ENCODE data around the gene GAREM1. TPM values are rescaled to one million over a fixed set of nuclear protein-coding genes. Genes with fewer than 3 reads are reported as not detected.

Gene GAREM1
- total and polyA plus RNA-seq, 7 experiments from 2014 or later, result 0.06 to 1.0 (median 0.43) TPM; not detected in 2

DNA sequence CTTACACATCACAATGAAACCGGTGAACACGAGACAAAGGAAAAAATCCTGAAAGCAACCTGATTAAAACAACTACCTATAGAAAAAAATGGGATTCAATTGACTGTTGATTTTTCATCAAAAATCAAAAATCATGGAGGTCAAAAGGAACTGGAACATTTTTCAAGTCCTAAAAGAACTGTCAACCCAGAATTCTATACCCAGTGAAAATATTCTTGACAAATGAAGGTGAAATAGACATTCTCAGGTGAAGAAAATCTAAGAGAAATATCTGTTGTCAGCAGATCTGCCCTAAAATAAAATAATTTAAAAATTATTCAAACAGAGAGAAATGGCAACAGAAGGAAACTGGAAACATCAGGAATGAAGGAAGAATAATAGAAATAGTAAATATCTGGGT lies 38.9 kb downstream of the GAREM1 start:
- H3K27ac Mint-ChIP-seq, result no peak overlapping the region

DNA sequence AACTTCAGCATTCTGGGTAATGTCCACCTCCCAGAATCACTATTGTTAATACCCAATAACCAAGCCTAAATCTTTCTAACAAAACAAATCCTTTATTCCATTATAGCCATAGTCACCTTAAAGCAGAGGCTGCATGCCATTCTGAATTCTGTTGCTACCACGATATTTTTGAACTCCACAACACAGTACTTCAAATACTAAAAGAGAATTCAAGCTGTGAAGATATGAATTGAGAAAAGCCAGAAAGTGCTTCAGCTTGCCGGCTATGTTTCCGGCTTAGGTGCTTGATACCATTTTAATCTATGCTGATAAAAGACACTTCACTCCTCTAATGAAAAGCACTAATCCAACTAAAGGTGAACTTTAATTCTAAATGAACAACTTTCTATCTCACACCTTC lies 41.3 kb downstream of the GAREM1 start:
- no peak overlapping the region for H3K4me3 ChIP-seq (ENCODE audit: low read length)
- intact Hi-C loops (cut with micrococcal nuclease), result no loop called here
- no peaks in the 10 kb centered on the region for H3K36me3 ChIP-seq (ENCODE audit: control insufficient read depth in 2 of 3, insufficient read depth in 3 of 3, low read length in 3 of 3)
- no peaks in the 10 kb centered on the region for H3K4me1 ChIP-seq (ENCODE audit: control insufficient read depth in 2 of 2, insufficient read depth in 2 of 2, low read length in 2 of 2)
- peaks cover 5 to 55% (median 28%) of the 10 kb centered on the region in 5 donors for H3K27me3 Mint-ChIP-seq
- no peak overlapping the region for H3K4me3 Mint-ChIP-seq
- H3K4me1 Mint-ChIP-seq, result no peaks in the 10 kb centered on the region
- DNase-seq (no peak), ATAC-seq (no peak)
- ChIA-PET POLR2A (no interaction called here), CTCF (no interaction called here)
- H3K27me3 ChIP-seq (ENCODE audit: control insufficient read depth in 2 of 2, insufficient read depth in 2 of 2, low read length in 2 of 2), result no peaks in the 10 kb centered on the region
- H3K9me3 Mint-ChIP-seq, result peaks cover 0 to 47% (median 22%) of the 10 kb centered on the region in 11 donors
- no peak overlapping the region for H3K27ac Mint-ChIP-seq
- peaks cover 0 to 7% (median 4%) of the 10 kb centered on the region in 5 donors for H3K36me3 Mint-ChIP-seq
- peaks cover 0 to 7% (median 0%) of the 10 kb centered on the region in 3 experiments for H3K9me3 ChIP-seq (ENCODE audit: control insufficient read depth in 2 of 3, low read length in 3 of 3)
- H3K27ac ChIP-seq (ENCODE audit: low read depth, low read length), result no peak overlapping the region

More for the DNA sequence above, 38.9 kb downstream of the GAREM1 start:
- Mint-ChIP-seq H3K4me1 (no peaks in the 10 kb centered on the region), H3K36me3 (peaks cover 0 to 7% (median 4%) of the 10 kb centered on the region in 5 donors), H3K9me3 (peaks cover 0 to 47% (median 22%) of the 10 kb centered on the region in 11 donors), H3K27me3 (peaks cover 5 to 51% (median 31%) of the 10 kb centered on the region in 5 donors), H3K4me3 (no peak overlapping the region)
- Histone ChIP-seq H3K36me3 (ENCODE audit: control insufficient read depth in 2 of 3, insufficient read depth in 3 of 3, low read length in 3 of 3) (no peaks in the 10 kb centered on the region), H3K27ac (ENCODE audit: low read depth, low read length) (no peak overlapping the region), H3K4me1 (ENCODE audit: control insufficient read depth in 2 of 2, insufficient read depth in 2 of 2, low read length in 2 of 2) (no peaks in the 10 kb centered on the region), H3K9me3 (ENCODE audit: control insufficient read depth in 2 of 3, low read length in 3 of 3) (peaks cover 0 to 7% (median 0%) of the 10 kb centered on the region in 3 experiments), H3K4me3 (ENCODE audit: low read length) (no peak overlapping the region), H3K27me3 (ENCODE audit: control insufficient read depth in 2 of 2, insufficient read depth in 2 of 2, low read length in 2 of 2) (no peaks in the 10 kb centered on the region)
- ChIA-PET CTCF (no interaction called here), POLR2A (no interaction called here)
- intact Hi-C loops (cut with micrococcal nuclease), result no loop called here
- DNase-seq (no peak), ATAC-seq (no peak)

DNA sequence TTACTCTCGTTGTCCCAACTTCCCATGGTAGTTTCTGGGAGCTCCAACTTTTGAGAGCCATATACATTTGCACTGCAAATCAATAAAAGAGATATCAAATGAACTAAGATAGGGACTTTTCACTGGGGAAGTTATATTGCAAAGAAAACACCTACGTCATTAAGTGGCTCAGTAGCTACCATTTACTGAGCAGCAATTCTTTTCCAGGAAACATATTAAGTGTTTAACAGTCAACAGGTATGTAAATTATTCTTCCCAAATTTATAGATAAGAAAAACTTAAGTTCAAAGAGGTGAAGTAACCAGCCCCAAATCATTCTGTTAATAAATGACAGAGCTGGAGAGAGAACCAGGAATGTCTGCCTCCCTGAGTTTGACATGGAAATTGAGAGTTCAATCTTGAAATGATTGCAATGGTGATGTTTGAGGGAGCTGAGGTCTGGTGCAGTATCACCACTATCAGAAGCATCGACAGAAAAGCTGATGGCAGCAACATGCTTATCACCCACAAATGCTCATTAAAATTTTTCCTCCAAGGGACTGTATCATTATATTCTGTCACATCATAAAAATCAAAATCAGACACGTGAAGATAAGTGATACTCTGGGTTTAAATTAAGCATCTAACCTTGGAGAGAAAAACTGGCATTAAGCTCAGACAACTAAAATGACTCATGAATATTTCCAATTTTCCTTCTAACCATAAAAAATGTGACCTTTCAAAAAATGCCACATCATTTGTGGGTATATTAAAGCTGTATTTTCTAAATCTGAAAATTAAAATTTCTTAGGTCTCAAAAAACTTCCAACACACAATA lies 43.4 kb downstream of the GAREM1 start:
- Mint-ChIP-seq H3K27ac (no peak overlapping the region), H3K9me3 (peaks cover 0 to 36% (median 15%) of the 10 kb centered on the region in 11 donors), H3K4me1 (no peaks in the 10 kb centered on the region), H3K27me3 (peaks cover 0 to 47% (median 19%) of the 10 kb centered on the region in 5 donors), H3K4me3 (no peak overlapping the region), H3K36me3 (peaks cover 0 to 7% (median 3%) of the 10 kb centered on the region in 5 donors)
- Histone ChIP-seq H3K9me3 (ENCODE audit: control insufficient read depth in 2 of 3, low read length in 3 of 3) (peaks cover 0 to 7% (median 0%) of the 10 kb centered on the region in 3 experiments), H3K4me3 (ENCODE audit: low read length) (no peak overlapping the region), H3K36me3 (ENCODE audit: control insufficient read depth in 2 of 3, insufficient read depth in 3 of 3, low read length in 3 of 3) (no peaks in the 10 kb centered on the region), H3K27ac (ENCODE audit: low read depth, low read length) (no peak overlapping the region), H3K27me3 (ENCODE audit: control insufficient read depth in 2 of 2, insufficient read depth in 2 of 2, low read length in 2 of 2) (no peaks in the 10 kb centered on the region), H3K4me1 (ENCODE audit: control insufficient read depth in 2 of 2, insufficient read depth in 2 of 2, low read length in 2 of 2) (no peaks in the 10 kb centered on the region)
- ChIA-PET CTCF (no interaction called here), POLR2A (no interaction called here)
- intact Hi-C loops (cut with micrococcal nuclease), result no loop called here
- DNase-seq (no peak), ATAC-seq (no peak)

DNA sequence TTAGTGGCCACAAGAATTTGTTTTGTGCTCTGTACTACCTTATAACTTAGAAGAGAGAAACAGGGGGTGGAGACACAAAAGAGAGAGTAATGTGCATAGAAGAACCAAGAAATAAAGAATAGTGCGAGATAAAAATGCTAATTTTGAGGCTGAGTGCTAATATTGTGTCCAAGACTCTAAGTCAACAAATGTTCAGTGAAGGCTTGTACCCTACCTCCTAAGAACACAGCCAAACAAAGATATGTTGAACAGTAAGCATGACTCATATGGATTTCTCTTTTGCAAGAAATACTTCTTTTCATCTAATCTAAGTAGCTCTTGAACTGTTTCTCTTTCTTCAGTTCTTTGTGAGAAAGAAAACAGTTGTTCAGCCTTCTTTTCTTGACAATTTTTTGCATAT lies 45.2 kb downstream of the GAREM1 start:
- DNase-seq (no peak), ATAC-seq (no peak)
- Histone ChIP-seq H3K27me3 (ENCODE audit: control insufficient read depth in 2 of 2, insufficient read depth in 2 of 2, low read length in 2 of 2) (no peaks in the 10 kb centered on the region), H3K4me3 (ENCODE audit: low read length) (no peak overlapping the region), H3K36me3 (ENCODE audit: control insufficient read depth in 2 of 3, insufficient read depth in 3 of 3, low read length in 3 of 3) (no peaks in the 10 kb centered on the region), H3K27ac (ENCODE audit: low read depth, low read length) (no peak overlapping the region), H3K9me3 (ENCODE audit: control insufficient read depth in 2 of 3, low read length in 3 of 3) (peaks cover 0 to 4% (median 0%) of the 10 kb centered on the region in 3 experiments), H3K4me1 (ENCODE audit: control insufficient read depth in 2 of 2, insufficient read depth in 2 of 2, low read length in 2 of 2) (no peaks in the 10 kb centered on the region)
- peaks cover 0 to 4% (median 0%) of the 10 kb centered on the region in 5 donors for H3K36me3 Mint-ChIP-seq
- ChIA-PET CTCF (no interaction called here), POLR2A (no interaction called here)
- intact Hi-C loops (cut with micrococcal nuclease), result no loop called here
- H3K27ac Mint-ChIP-seq, result no peak overlapping the region
- H3K27me3 Mint-ChIP-seq, result peaks cover 0 to 31% (median 16%) of the 10 kb centered on the region in 5 donors
- no peak overlapping the region for H3K4me3 Mint-ChIP-seq
- peaks cover 0 to 18% (median 7%) of the 10 kb centered on the region in 11 donors for H3K9me3 Mint-ChIP-seq
- H3K4me1 Mint-ChIP-seq, result no peaks in the 10 kb centered on the region

DNA sequence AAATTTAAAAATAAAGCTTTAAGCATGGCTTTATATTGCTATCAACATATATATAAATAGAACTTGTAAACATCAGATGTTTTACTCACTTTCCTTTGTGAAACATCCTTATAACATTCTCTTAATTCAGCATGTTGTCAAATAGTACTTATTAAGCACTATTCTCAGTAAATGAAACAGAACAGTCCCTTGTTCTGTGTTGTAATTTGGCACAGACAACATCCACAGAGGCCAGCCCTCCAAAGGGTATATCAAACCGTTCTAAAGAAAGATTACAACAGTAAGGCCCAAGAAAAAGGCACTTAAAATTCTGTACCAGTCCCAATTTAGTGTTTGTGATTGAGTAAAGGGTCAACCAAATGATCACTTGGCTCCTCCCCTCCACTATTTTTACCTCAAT lies 46.0 kb downstream of the GAREM1 start:
- no peak overlapping the region for H3K27ac ChIP-seq (ENCODE audit: low read depth, low read length)
- Mint-ChIP-seq H3K27ac (no peak overlapping the region), H3K4me1 (peaks cover 0 to 2% (median 0%) of the 10 kb centered on the region in 7 donors), H3K9me3 (peaks cover 0 to 10% (median 0%) of the 10 kb centered on the region in 11 donors), H3K4me3 (no peak overlapping the region), H3K36me3 (peaks cover 0 to 4% (median 0%) of the 10 kb centered on the region in 5 donors), H3K27me3 (peaks cover 0 to 27% (median 12%) of the 10 kb centered on the region in 5 donors)
- no peaks in the 10 kb centered on the region for H3K27me3 ChIP-seq (ENCODE audit: control insufficient read depth in 2 of 2, insufficient read depth in 2 of 2, low read length in 2 of 2)
- H3K4me3 ChIP-seq (ENCODE audit: low read length), result no peak overlapping the region
- intact Hi-C loops (cut with micrococcal nuclease), result no loop called here
- DNase-seq (no peak), ATAC-seq (no peak)
- POLR2A ChIA-PET, result no interaction called here
- no peaks in the 10 kb centered on the region for H3K9me3 ChIP-seq (ENCODE audit: control insufficient read depth in 2 of 3, low read length in 3 of 3)
- no peaks in the 10 kb centered on the region for H3K4me1 ChIP-seq (ENCODE audit: control insufficient read depth in 2 of 2, insufficient read depth in 2 of 2, low read length in 2 of 2)
- CTCF ChIA-PET, result interaction anchor here (0.6 kb wide), 1 partner anchor 1439 kb away, joined by 3 read pairs; no protein-coding TSS in a partner anchor
- no peaks in the 10 kb centered on the region for H3K36me3 ChIP-seq (ENCODE audit: control insufficient read depth in 2 of 3, insufficient read depth in 3 of 3, low read length in 3 of 3)

DNA sequence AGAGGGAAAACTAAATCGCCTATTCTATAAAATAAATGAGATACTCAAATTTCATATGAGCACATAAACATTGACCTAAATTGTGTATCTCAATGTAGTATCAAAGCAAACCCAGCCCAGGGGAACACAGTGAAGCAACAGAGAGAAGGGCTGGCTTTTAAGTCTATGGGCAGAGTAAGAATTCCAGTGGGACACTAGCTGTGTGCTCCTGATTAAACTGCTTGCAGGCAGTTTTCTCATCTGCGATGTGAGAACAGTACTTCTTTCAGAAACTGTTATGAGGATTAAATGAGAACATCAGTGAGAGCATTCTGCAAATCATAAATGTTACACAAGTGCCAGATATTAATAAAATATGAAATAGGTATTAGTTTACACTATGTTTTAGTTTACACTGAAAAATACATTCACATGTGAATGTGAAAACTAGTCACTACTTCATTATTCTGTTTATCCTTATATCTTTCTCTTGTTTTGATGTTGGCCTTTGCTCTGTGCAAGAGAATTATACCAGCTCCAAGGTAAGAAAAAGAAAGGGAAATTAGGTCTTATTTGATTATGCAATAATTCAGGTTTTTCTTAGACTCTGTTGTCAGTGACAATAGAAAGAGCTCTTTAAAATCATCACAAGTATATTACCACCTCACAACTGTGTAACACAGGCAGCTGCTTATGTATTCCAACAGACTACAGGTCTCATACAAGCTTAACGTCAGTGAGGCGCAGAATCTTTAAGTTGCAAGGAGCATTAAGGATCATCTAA lies 47.5 kb downstream of the GAREM1 start:
- no peaks in the 10 kb centered on the region for H3K36me3 Mint-ChIP-seq
- CTCF ChIA-PET, result no interaction called here
- no peaks in the 10 kb centered on the region for H3K4me1 ChIP-seq (ENCODE audit: control insufficient read depth in 2 of 2, insufficient read depth in 2 of 2, low read length in 2 of 2)
- H3K27ac ChIP-seq (ENCODE audit: low read depth, low read length), result no peak overlapping the region
- H3K27me3 Mint-ChIP-seq, result peaks cover 0 to 15% (median under 1%) of the 10 kb centered on the region in 5 donors
- intact Hi-C loops (cut with micrococcal nuclease), result no loop called here
- H3K4me3 Mint-ChIP-seq, result no peak overlapping the region
- no peaks in the 10 kb centered on the region for H3K27me3 ChIP-seq (ENCODE audit: control insufficient read depth in 2 of 2, insufficient read depth in 2 of 2, low read length in 2 of 2)
- ATAC-seq (no peak), DNase-seq (no peak)
- peaks cover 0 to 2% (median 0%) of the 10 kb centered on the region in 7 donors for H3K4me1 Mint-ChIP-seq
- H3K27ac Mint-ChIP-seq, result no peak overlapping the region
- H3K36me3 ChIP-seq (ENCODE audit: control insufficient read depth in 2 of 3, insufficient read depth in 3 of 3, low read length in 3 of 3), result no peaks in the 10 kb centered on the region
- no peaks in the 10 kb centered on the region for H3K9me3 Mint-ChIP-seq
- no peak overlapping the region for H3K4me3 ChIP-seq (ENCODE audit: low read length)
- H3K9me3 ChIP-seq (ENCODE audit: control insufficient read depth in 2 of 3, low read length in 3 of 3), result no peaks in the 10 kb centered on the region
- POLR2A ChIA-PET, result no interaction called here
